HepG2 (cell line): Measurements from ENCODE around the gene TPD52L2. TPM values are rescaled to one million over a fixed set of nuclear protein-coding genes. Genes with fewer than 3 reads are reported as not detected.
A peak's percentile ranks its signal among the peaks of the same experiment; 100 is the strongest.

Source experiments
- DNMT1 ChIP-seq: sonication (generic); formaldehyde crosslinking; IDR thresholded peaks from 2 replicates; pipeline ENCODE4 v1.5.1; 2020; ENCODE audit warnings: mild to moderate bottlenecking, missing genetic modification reagents
- GZF1 ChIP-seq: sonication (generic); formaldehyde crosslinking; IDR thresholded peaks from 2 replicates; pipeline ENCODE4 v1.5.1; 2020; ENCODE audit warnings: mild to moderate bottlenecking, missing genetic modification reagents
- NR0B2 ChIP-seq: sonication (generic); formaldehyde crosslinking; IDR thresholded peaks from 2 replicates; pipeline ENCODE4 v1.4.0; 2020; ENCODE audit warnings: mild to moderate bottlenecking, missing genetic modification reagents
- NRL ChIP-seq: sonication (generic); formaldehyde crosslinking; IDR thresholded peaks from 2 replicates; pipeline ENCODE4 v1.5.0; 2020; ENCODE audit warnings: missing genetic modification reagents, mild to moderate bottlenecking, moderate library complexity, borderline replicate concordance
- PHF8 ChIP-seq: sonication (generic); formaldehyde crosslinking; IDR thresholded peaks from 2 replicates; pipeline ENCODE4 v1.5.0; 2020; ENCODE audit warnings: missing genetic modification reagents
- RARG ChIP-seq: sonication (generic); formaldehyde crosslinking; IDR thresholded peaks from 2 replicates; pipeline ENCODE4 v1.4.0; 2020; ENCODE audit warnings: low read depth, mild to moderate bottlenecking, missing genetic modification reagents
- RFX1 ChIP-seq: fragments of 450-650 bp; IDR thresholded peaks from 2 replicates; pipeline ENCODE4 v1.6.1; 2017
- RXRA ChIP-seq: sonication (generic); formaldehyde crosslinking; IDR thresholded peaks from 2 replicates; pipeline ENCODE4 v1.5.1; 2020; ENCODE audit warnings: missing genetic modification reagents
- SMARCC2 ChIP-seq: fragments of 450-650 bp; IDR thresholded peaks from 2 replicates; pipeline ENCODE4 v1.6.1; 2017; ENCODE audit warnings: antibody characterized with exemption, mild to moderate bottlenecking
- SUZ12 ChIP-seq: fragments of 150-350 bp; IDR thresholded peaks from 2 replicates; pipeline ENCODE4 v1.6.1; 2014; ENCODE audit warnings: low read depth, low read length
- TMF1 ChIP-seq: sonication (generic); formaldehyde crosslinking; IDR thresholded peaks from 2 replicates; pipeline ENCODE4 v1.8.1; 2022; ENCODE audit warnings: low read depth, missing genetic modification reagents
- TRAFD1 ChIP-seq: sonication (generic); formaldehyde crosslinking; IDR thresholded peaks from 2 replicates; pipeline ENCODE4 v1.5.1; 2020; ENCODE audit warnings: missing genetic modification reagents, mild to moderate bottlenecking, borderline replicate concordance
- ZNF160 ChIP-seq: sonication (generic); formaldehyde crosslinking; IDR thresholded peaks from 2 replicates; pipeline ENCODE4 v1.8.0; 2022; ENCODE audit warnings: mild to moderate bottlenecking, inconsistent platforms, missing genetic modification reagents
- ZNF17 ChIP-seq: sonication (generic); formaldehyde crosslinking; IDR thresholded peaks from 2 replicates; pipeline ENCODE4 v1.5.0; 2020; ENCODE audit warnings: mild to moderate bottlenecking, missing genetic modification reagents
- ZNF337 ChIP-seq: sonication (generic); formaldehyde crosslinking; IDR thresholded peaks from 2 replicates; pipeline ENCODE4 v1.5.1; 2020; ENCODE audit warnings: missing genetic modification reagents, low read depth, mild to moderate bottlenecking, borderline replicate concordance
- ZNF556 ChIP-seq: sonication (generic); formaldehyde crosslinking; IDR thresholded peaks from 2 replicates; pipeline ENCODE4 v1.4.0; 2020; ENCODE audit warnings: mild to moderate bottlenecking, missing genetic modification reagents, borderline replicate concordance
- ZNF780A ChIP-seq: sonication (generic); formaldehyde crosslinking; IDR thresholded peaks from 2 replicates; pipeline ENCODE4 v1.8.0; 2022; ENCODE audit warnings: mild to moderate bottlenecking, missing genetic modification reagents, moderate library complexity
- ZNF879 ChIP-seq: sonication (generic); formaldehyde crosslinking; IDR thresholded peaks from 2 replicates; pipeline ENCODE4 v1.8.1; 2023; ENCODE audit warnings: missing genetic modification reagents
- polyA plus RNA-seq, 8 experiments: library from polyadenylated mRNA; depleted of rRNA in 3 of 8; stranded (reverse) in 7 of 8; unstranded in 1 of 8; fragments of >200 nt; fragmentation: Illumina TruSeq in 4 of 8; extraction: Trizol in 4 of 8; gene quantifications; 2 replicates each; pipeline versions ENCODE4 v1.2.1 to v1.2.3, GENCODE V29; 2011 to 2016; ENCODE audit warnings: low read depth in 4 of 8, missing spikeins in 1 of 8, mixed read lengths in 1 of 8; ENCODE audit not compliant: insufficient read depth in 1 of 8
- total RNA-seq, 5 experiments: library from RNA; depleted of rRNA; stranded (reverse); fragments of >200 nt; fragmentation: Illumina TruSeq; extraction: Trizol; gene quantifications; 2 replicates each; pipeline ENCODE4 v1.2.3, GENCODE V29; 2016; ENCODE audit warnings: low read depth in 1 of 5
- TF ChIP-seq, protein P1 (sequence below): sonication (generic); formaldehyde crosslinking; IDR thresholded peaks from 2 replicates; pipeline ENCODE4 v1.4.0; 2020; ENCODE audit warnings: missing genetic modification reagents
- TF ChIP-seq, protein P2 (sequence below): sonication (generic); formaldehyde crosslinking; conservative IDR thresholded peaks from 2 replicates; pipeline ENCODE4 v1.4.0; 2020; ENCODE audit warnings: mild to moderate bottlenecking, missing genetic modification reagents, moderate library complexity
- TF ChIP-seq, protein P3 (sequence below): sonication (generic); formaldehyde crosslinking; conservative IDR thresholded peaks from 2 replicates; pipeline ENCODE4 v1.8.1; 2023; ENCODE audit warnings: missing genetic modification reagents

Gene TPD52L2
- total and polyA plus RNA-seq, 2 of the 13 experiments (the other 11 are each of a cell fraction or from before 2014, with no cell fraction given) = 156 to 184 TPM

GRCh38 chr20:63858393-63859165 lies 6.5 kb upstream of the TPD52L2 start (continued):
- TF ChIP-seq TRAFD1 (CRISPR knock-in tag) = no peak
- no peak; the same call in 1 of the 2 replicates for TF ChIP-seq DNMT1 (CRISPR knock-in tag)
- TF ChIP-seq NRL (CRISPR knock-in tag) = peak; percentile 86
- TF ChIP-seq, protein P1, sequence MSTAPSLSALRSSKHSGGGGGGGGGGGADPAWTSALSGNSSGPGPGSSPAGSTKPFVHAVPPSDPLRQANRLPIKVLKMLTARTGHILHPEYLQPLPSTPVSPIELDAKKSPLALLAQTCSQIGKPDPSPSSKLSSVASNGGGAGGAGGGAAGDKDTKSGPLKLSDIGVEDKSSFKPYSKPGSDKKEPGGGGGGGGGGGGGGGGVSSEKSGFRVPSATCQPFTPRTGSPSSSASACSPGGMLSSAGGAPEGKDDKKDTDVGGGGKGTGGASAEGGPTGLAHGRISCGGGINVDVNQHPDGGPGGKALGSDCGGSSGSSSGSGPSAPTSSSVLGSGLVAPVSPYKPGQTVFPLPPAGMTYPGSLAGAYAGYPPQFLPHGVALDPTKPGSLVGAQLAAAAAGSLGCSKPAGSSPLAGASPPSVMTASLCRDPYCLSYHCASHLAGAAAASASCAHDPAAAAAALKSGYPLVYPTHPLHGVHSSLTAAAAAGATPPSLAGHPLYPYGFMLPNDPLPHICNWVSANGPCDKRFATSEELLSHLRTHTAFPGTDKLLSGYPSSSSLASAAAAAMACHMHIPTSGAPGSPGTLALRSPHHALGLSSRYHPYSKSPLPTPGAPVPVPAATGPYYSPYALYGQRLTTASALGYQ (CRISPR knock-in tag) = peak; percentile 76; the same call in 1 of the 2 replicates
- peak; percentile 26; the same call in 1 of the 2 replicates for TF ChIP-seq ZNF160
- TF ChIP-seq ZNF879 (CRISPR knock-in tag) = no peak; the same call in 1 of the 2 replicates
- TF ChIP-seq ZNF17 (CRISPR knock-in tag) = no peak
- no peak for TF ChIP-seq NR0B2 (CRISPR knock-in tag)
- TF ChIP-seq TMF1 = peak; percentile 63
- TF ChIP-seq SUZ12 = no peak
- no peak for TF ChIP-seq RARG (CRISPR knock-in tag)
- no peak for TF ChIP-seq SMARCC2
- TF ChIP-seq, protein P2, sequence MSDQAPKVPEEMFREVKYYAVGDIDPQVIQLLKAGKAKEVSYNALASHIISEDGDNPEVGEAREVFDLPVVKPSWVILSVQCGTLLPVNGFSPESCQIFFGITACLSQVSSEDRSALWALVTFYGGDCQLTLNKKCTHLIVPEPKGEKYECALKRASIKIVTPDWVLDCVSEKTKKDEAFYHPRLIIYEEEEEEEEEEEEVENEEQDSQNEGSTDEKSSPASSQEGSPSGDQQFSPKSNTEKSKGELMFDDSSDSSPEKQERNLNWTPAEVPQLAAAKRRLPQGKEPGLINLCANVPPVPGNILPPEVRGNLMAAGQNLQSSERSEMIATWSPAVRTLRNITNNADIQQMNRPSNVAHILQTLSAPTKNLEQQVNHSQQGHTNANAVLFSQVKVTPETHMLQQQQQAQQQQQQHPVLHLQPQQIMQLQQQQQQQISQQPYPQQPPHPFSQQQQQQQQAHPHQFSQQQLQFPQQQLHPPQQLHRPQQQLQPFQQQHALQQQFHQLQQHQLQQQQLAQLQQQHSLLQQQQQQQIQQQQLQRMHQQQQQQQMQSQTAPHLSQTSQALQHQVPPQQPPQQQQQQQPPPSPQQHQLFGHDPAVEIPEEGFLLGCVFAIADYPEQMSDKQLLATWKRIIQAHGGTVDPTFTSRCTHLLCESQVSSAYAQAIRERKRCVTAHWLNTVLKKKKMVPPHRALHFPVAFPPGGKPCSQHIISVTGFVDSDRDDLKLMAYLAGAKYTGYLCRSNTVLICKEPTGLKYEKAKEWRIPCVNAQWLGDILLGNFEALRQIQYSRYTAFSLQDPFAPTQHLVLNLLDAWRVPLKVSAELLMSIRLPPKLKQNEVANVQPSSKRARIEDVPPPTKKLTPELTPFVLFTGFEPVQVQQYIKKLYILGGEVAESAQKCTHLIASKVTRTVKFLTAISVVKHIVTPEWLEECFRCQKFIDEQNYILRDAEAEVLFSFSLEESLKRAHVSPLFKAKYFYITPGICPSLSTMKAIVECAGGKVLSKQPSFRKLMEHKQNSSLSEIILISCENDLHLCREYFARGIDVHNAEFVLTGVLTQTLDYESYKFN (CRISPR knock-in tag) = peak; percentile 85
- TF ChIP-seq ZNF780A (CRISPR knock-in tag) = no peak
- peak; percentile 52 for TF ChIP-seq PHF8 (CRISPR knock-in tag)
- no peak for TF ChIP-seq GZF1 (CRISPR knock-in tag)
- no peak for TF ChIP-seq RFX1
- TF ChIP-seq ZNF556 = peak; percentile 31; the same call in 1 of the 2 replicates
- 0 out of 2 replicates have a peak, but pooled peaks have one; percentile 73 for TF ChIP-seq ZNF337
- TF ChIP-seq, protein P3, sequence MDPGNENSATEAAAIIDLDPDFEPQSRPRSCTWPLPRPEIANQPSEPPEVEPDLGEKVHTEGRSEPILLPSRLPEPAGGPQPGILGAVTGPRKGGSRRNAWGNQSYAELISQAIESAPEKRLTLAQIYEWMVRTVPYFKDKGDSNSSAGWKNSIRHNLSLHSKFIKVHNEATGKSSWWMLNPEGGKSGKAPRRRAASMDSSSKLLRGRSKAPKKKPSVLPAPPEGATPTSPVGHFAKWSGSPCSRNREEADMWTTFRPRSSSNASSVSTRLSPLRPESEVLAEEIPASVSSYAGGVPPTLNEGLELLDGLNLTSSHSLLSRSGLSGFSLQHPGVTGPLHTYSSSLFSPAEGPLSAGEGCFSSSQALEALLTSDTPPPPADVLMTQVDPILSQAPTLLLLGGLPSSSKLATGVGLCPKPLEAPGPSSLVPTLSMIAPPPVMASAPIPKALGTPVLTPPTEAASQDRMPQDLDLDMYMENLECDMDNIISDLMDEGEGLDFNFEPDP (CRISPR knock-in tag) = no peak
- TF ChIP-seq RXRA (CRISPR knock-in tag) = peak; percentile 70
